K562 (cell line): Measurements from ENCODE around the gene CIART. TPM values are rescaled to one million over a fixed set of nuclear protein-coding genes. Genes with fewer than 3 reads are reported as not detected.
A peak's percentile ranks its signal among the peaks of the same experiment; 100 is the strongest.

Experiments
- NCOA1 ChIP-seq: fragments of 450-650 bp; IDR thresholded peaks from 2 replicates; pipeline ENCODE4 v1.6.1; 2016; ENCODE audit warnings: low read depth
- NCOA2 ChIP-seq, 2 experiments: fragments of 450-650 bp; IDR thresholded peaks; 2 replicates each; pipeline ENCODE4 v1.6.1; 2018; ENCODE audit warnings: mild to moderate bottlenecking in 2 of 2, moderate library complexity in 1 of 2; ENCODE audit not compliant: partially characterized antibody in 2 of 2
- POLR2AphosphoS5 ChIP-seq: IDR thresholded peaks from 2 replicates; pipeline ENCODE4 v1.6.1; 2011; ENCODE audit warnings: mild to moderate bottlenecking, low read depth, low read length, moderate library complexity; ENCODE audit not compliant: control insufficient read depth, insufficient read depth
- PTRF ChIP-seq: fragments of 450-650 bp; IDR thresholded peaks from 2 replicates; pipeline ENCODE4 v1.6.1; 2016; ENCODE audit warnings: mild to moderate bottlenecking, missing genetic modification characterization, missing compliant biosample characterization
- SMAD4 ChIP-seq: fragments of 250-450 bp; sonication (Bioruptor Pico); conservative IDR thresholded peaks from 2 replicates; pipeline ENCODE4 v1.8.0; 2021; ENCODE audit warnings: inconsistent platforms, mild to moderate bottlenecking, moderate library complexity
- STAG1 ChIP-seq: sonication (generic); formaldehyde crosslinking; IDR thresholded peaks from 2 replicates; pipeline ENCODE4 v1.5.0; 2020; ENCODE audit warnings: missing genetic modification reagents, borderline replicate concordance
- ZNF124 ChIP-seq: sonication (generic); formaldehyde crosslinking; IDR thresholded peaks from 2 replicates; pipeline ENCODE4 v1.8.1; 2022; ENCODE audit warnings: missing genetic modification reagents
- ZNF696 ChIP-seq: fragments of 250-450 bp; sonication (Bioruptor Pico); conservative IDR thresholded peaks from 2 replicates; pipeline ENCODE4 v1.4.0; 2020; ENCODE audit warnings: mild to moderate bottlenecking, moderate library complexity
- ZNF77 ChIP-seq: fragments of 250-450 bp; sonication (Bioruptor Pico); IDR thresholded peaks from 2 replicates; pipeline ENCODE4 v1.5.0; 2020
- polyA plus RNA-seq, 8 experiments: library from polyadenylated mRNA; depleted of rRNA in 4 of 8; stranded (reverse) in 5 of 8; unstranded in 3 of 8; fragments of >200 nt; fragmentation: Nextera tagmentation in 2 of 8; fragmentation: Illumina TruSeq in 1 of 8; extraction: Ambion mirVana in 2 of 8; extraction: Trizol in 1 of 8; gene quantifications; 2 replicates each; pipeline versions ENCODE4 v1.2.1 to v1.2.3, GENCODE V29; 2011 to 2014; ENCODE audit warnings: inconsistent platforms in 1 of 8, missing spikeins in 1 of 8
- total RNA-seq, 7 experiments: library from RNA; depleted of rRNA in 6 of 7; stranded (reverse); fragments of >200 nt in 6 of 7; fragmentation: Illumina TruSeq in 2 of 7; extraction: Trizol in 2 of 7; gene quantifications; 2 replicates each; pipeline versions ENCODE4 v1.2.1 to v1.2.3, GENCODE V29; 2011 to 2021; ENCODE audit warnings: low replicate concordance in 1 of 7
- TF ChIP-seq, protein P1 (sequence below): sonication (generic); formaldehyde crosslinking; IDR thresholded peaks from 2 replicates; pipeline ENCODE4 v1.8.1; 2023; ENCODE audit warnings: mild to moderate bottlenecking, missing genetic modification reagents
- TF ChIP-seq, protein P2 (sequence below): IDR thresholded peaks from 3 replicates; pipeline ENCODE4 v1.6.1; 2011; ENCODE audit warnings: borderline replicate concordance, mild to moderate bottlenecking, moderate library complexity; ENCODE audit not compliant: insufficient read length; ENCODE audit errors: extremely low read depth
- TF ChIP-seq, protein P3 (sequence below): sonication (generic); formaldehyde crosslinking; IDR thresholded peaks from 2 replicates; pipeline ENCODE4 v1.8.1; 2023; ENCODE audit warnings: missing genetic modification reagents, mild to moderate bottlenecking, borderline replicate concordance
- TF ChIP-seq, protein P4 (sequence below): fragments of 450-650 bp; conservative IDR thresholded peaks from 2 replicates; pipeline ENCODE4 v1.6.1; 2016; ENCODE audit warnings: missing genetic modification characterization, low read depth, mild to moderate bottlenecking, missing compliant biosample characterization, moderate library complexity
- TF ChIP-seq, protein P5 (sequence below): fragments of 450-650 bp; IDR thresholded peaks from 2 replicates; pipeline ENCODE4 v1.6.1; 2014; ENCODE audit warnings: low read depth, mild to moderate bottlenecking, moderate library complexity, borderline replicate concordance

Gene CIART
- total and polyA plus RNA-seq, 9 of the 15 experiments (the other 6 are each of a cell fraction or from before 2014, with no cell fraction given), result 0.07 to 0.35 (median 0.19) TPM; not detected in 2

DNA sequence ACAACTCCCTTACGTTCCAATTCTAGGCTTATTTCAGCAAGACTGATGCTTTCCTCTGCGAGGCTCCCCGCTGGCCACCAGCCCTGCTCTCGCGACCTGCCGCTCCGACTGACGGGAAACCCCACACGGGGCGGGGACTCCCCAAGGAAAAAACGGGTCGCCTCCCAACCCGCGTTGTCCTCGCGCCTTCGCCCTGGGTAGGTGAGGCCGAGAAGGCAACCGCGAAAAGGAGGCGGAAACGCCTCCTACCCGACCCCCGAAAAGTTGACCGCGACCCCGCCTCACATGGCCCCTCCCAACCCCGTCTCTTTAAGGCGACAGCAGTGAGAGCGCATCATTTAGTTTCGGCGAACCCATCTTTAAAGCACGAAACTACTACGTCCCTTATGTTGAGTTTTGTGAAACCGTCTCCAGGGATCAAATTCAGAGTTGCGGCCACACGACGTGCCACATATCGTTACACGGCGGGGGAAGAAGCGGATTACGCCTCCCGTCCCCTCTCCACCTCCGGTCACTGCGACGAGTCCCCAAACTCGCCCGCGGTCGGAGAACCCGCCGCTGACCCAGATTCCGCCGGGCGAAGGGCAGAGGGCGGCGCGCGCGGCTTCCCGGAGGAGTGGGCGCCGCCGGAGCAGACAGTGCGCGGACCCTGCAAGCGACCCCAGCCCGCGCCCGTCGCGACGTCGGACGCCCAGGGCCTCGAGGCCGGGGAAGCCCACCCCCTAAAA, 47.6 kb upstream of the CIART start (continued):
- TF ChIP-seq, protein P1, sequence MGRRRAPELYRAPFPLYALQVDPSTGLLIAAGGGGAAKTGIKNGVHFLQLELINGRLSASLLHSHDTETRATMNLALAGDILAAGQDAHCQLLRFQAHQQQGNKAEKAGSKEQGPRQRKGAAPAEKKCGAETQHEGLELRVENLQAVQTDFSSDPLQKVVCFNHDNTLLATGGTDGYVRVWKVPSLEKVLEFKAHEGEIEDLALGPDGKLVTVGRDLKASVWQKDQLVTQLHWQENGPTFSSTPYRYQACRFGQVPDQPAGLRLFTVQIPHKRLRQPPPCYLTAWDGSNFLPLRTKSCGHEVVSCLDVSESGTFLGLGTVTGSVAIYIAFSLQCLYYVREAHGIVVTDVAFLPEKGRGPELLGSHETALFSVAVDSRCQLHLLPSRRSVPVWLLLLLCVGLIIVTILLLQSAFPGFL (CRISPR knock-in tag), result 0 out of 2 replicates have a peak, but pooled peaks have one; percentile 24
- TF ChIP-seq POLR2AphosphoS5 (peak; percentile 67), ZNF77 (CRISPR knock-in tag) (no peak), ZNF124 (CRISPR knock-in tag) (no peak), NCOA1 (no peak), PTRF (tag) (no peak), STAG1 (CRISPR knock-in tag) (no peak; the same call in 1 of the 2 replicates), ZNF696 (CRISPR knock-in tag) (no peak), NCOA2 (IDR thresholded peaks at IDR 0.05; ENCODE audit: partially characterized antibody in 2 of 2) (no peak), SMAD4 (CRISPR knock-in tag) (peak; percentile 56; the same call in 1 of the 2 replicates)
- TF ChIP-seq, protein P2, sequence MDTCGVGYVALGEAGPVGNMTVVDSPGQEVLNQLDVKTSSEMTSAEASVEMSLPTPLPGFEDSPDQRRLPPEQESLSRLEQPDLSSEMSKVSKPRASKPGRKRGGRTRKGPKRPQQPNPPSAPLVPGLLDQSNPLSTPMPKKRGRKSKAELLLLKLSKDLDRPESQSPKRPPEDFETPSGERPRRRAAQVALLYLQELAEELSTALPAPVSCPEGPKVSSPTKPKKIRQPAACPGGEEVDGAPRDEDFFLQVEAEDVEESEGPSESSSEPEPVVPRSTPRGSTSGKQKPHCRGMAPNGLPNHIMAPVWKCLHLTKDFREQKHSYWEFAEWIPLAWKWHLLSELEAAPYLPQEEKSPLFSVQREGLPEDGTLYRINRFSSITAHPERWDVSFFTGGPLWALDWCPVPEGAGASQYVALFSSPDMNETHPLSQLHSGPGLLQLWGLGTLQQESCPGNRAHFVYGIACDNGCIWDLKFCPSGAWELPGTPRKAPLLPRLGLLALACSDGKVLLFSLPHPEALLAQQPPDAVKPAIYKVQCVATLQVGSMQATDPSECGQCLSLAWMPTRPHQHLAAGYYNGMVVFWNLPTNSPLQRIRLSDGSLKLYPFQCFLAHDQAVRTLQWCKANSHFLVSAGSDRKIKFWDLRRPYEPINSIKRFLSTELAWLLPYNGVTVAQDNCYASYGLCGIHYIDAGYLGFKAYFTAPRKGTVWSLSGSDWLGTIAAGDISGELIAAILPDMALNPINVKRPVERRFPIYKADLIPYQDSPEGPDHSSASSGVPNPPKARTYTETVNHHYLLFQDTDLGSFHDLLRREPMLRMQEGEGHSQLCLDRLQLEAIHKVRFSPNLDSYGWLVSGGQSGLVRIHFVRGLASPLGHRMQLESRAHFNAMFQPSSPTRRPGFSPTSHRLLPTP, result no peak
- TF ChIP-seq, protein P3, sequence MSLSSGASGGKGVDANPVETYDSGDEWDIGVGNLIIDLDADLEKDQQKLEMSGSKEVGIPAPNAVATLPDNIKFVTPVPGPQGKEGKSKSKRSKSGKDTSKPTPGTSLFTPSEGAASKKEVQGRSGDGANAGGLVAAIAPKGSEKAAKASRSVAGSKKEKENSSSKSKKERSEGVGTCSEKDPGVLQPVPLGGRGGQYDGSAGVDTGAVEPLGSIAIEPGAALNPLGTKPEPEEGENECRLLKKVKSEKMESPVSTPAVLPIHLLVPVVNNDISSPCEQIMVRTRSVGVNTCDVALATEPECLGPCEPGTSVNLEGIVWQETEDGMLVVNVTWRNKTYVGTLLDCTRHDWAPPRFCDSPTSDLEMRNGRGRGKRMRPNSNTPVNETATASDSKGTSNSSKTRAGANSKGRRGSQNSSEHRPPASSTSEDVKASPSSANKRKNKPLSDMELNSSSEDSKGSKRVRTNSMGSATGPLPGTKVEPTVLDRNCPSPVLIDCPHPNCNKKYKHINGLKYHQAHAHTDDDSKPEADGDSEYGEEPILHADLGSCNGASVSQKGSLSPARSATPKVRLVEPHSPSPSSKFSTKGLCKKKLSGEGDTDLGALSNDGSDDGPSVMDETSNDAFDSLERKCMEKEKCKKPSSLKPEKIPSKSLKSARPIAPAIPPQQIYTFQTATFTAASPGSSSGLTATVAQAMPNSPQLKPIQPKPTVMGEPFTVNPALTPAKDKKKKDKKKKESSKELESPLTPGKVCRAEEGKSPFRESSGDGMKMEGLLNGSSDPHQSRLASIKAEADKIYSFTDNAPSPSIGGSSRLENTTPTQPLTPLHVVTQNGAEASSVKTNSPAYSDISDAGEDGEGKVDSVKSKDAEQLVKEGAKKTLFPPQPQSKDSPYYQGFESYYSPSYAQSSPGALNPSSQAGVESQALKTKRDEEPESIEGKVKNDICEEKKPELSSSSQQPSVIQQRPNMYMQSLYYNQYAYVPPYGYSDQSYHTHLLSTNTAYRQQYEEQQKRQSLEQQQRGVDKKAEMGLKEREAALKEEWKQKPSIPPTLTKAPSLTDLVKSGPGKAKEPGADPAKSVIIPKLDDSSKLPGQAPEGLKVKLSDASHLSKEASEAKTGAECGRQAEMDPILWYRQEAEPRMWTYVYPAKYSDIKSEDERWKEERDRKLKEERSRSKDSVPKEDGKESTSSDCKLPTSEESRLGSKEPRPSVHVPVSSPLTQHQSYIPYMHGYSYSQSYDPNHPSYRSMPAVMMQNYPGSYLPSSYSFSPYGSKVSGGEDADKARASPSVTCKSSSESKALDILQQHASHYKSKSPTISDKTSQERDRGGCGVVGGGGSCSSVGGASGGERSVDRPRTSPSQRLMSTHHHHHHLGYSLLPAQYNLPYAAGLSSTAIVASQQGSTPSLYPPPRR (CRISPR knock-in tag), result no peak
- TF ChIP-seq, protein P4, sequence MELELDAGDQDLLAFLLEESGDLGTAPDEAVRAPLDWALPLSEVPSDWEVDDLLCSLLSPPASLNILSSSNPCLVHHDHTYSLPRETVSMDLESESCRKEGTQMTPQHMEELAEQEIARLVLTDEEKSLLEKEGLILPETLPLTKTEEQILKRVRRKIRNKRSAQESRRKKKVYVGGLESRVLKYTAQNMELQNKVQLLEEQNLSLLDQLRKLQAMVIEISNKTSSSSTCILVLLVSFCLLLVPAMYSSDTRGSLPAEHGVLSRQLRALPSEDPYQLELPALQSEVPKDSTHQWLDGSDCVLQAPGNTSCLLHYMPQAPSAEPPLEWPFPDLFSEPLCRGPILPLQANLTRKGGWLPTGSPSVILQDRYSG, result no peak
- TF ChIP-seq, protein P5, sequence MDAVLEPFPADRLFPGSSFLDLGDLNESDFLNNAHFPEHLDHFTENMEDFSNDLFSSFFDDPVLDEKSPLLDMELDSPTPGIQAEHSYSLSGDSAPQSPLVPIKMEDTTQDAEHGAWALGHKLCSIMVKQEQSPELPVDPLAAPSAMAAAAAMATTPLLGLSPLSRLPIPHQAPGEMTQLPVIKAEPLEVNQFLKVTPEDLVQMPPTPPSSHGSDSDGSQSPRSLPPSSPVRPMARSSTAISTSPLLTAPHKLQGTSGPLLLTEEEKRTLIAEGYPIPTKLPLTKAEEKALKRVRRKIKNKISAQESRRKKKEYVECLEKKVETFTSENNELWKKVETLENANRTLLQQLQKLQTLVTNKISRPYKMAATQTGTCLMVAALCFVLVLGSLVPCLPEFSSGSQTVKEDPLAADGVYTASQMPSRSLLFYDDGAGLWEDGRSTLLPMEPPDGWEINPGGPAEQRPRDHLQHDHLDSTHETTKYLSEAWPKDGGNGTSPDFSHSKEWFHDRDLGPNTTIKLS, result no peak
